MM.1S (cell line): ENCODE data around the gene LMBRD1.
A peak's percentile ranks its signal among the peaks of the same experiment; 100 is the strongest.

Source experiments
- DNase-seq: peaks from one replicate; pipeline ENCODE4 v3.0.0-alpha.2; 2015
- H2AFZ ChIP-seq: fragments of 300-600 bp; sonication (generic); 2 replicates; pipeline ENCODE4 v1.6.0; 2016; ENCODE audit warnings: antibody characterized with exemption, low read length
- H3F3A ChIP-seq: fragments of 300-600 bp; sonication (generic); 2 replicates; pipeline ENCODE4 v1.6.1; 2016; ENCODE audit warnings: mild to moderate bottlenecking, antibody characterized with exemption, low read length, moderate library complexity, mixed read lengths; ENCODE audit not compliant: insufficient read depth
- H3K27ac ChIP-seq: fragments of 300-600 bp; sonication (generic); 2 replicates; pipeline ENCODE4 v1.5.1; 2016; ENCODE audit warnings: mild to moderate bottlenecking, low read length
- H3K27me3 ChIP-seq: fragments of 300-600 bp; sonication (generic); replicated peaks from 2 replicates; pipeline ENCODE4 v1.6.0; 2016; ENCODE audit warnings: low read length; ENCODE audit not compliant: insufficient read depth
- H3K36me3 ChIP-seq: fragments of 300-600 bp; sonication (generic); replicated peaks from 2 replicates; pipeline ENCODE4 v1.6.1; 2016; ENCODE audit warnings: mild to moderate bottlenecking, low read length, mixed read lengths; ENCODE audit not compliant: insufficient read depth
- H3K4me1 ChIP-seq: fragments of 300-600 bp; sonication (generic); 2 replicates; pipeline ENCODE4 v1.6.1; 2016; ENCODE audit warnings: low read length, mixed read lengths
- H3K4me2 ChIP-seq: fragments of 300-600 bp; sonication (generic); 2 replicates; pipeline ENCODE4 v1.6.0; 2016; ENCODE audit warnings: low read depth, low read length
- H3K4me3 ChIP-seq: fragments of 300-600 bp; sonication (generic); 2 replicates; pipeline ENCODE4 v1.5.1; 2016; ENCODE audit warnings: low read length, mixed read lengths
- H3K79me2 ChIP-seq: fragments of 300-600 bp; sonication (generic); 2 replicates; pipeline ENCODE4 v1.6.1; 2016; ENCODE audit warnings: mixed run types, low read length, mixed read lengths
- H3K9ac ChIP-seq: fragments of 300-600 bp; sonication (generic); 2 replicates; pipeline ENCODE4 v1.6.1; 2016; ENCODE audit warnings: low read length, mixed read lengths
- H3K9me2 ChIP-seq: fragments of 300-600 bp; sonication (generic); replicated peaks from 2 replicates; pipeline ENCODE4 v1.6.1; 2016; ENCODE audit warnings: mild to moderate bottlenecking, low read length, mixed read lengths; ENCODE audit not compliant: insufficient read depth
- H3K9me3 ChIP-seq: fragments of 300-600 bp; sonication (generic); replicated peaks from 2 replicates; pipeline ENCODE4 v1.6.1; 2016; ENCODE audit warnings: mild to moderate bottlenecking, low read length, mixed read lengths; ENCODE audit not compliant: insufficient read depth
- H4K20me1 ChIP-seq: fragments of 300-600 bp; sonication (generic); 2 replicates; pipeline ENCODE4 v1.6.1; 2016; ENCODE audit warnings: mild to moderate bottlenecking, low read length, moderate library complexity, mixed read lengths; ENCODE audit not compliant: insufficient read depth
- CTCF ChIP-seq: fragments of 300-600 bp; sonication (generic); IDR thresholded peaks from 2 replicates; pipeline ENCODE4 v1.5.1; 2016; ENCODE audit warnings: antibody characterized with exemption, low read length, mixed read lengths
- EZH2 ChIP-seq: fragments of 300-600 bp; sonication (generic); optimal IDR thresholded peaks from 2 replicates; pipeline ENCODE3; 2017; ENCODE audit warnings: low read depth, mild to moderate bottlenecking, antibody characterized with exemption, low read length, mixed read lengths
- EZH2phosphoT487 ChIP-seq: fragments of 300-600 bp; sonication (generic); IDR thresholded peaks from 2 replicates; pipeline ENCODE4 v1.6.1; 2018; ENCODE audit warnings: antibody characterized with exemption, low read length

Gene LMBRD1

GRCh38 chr6:69841862-69842261 is 45.1 kb upstream of the LMBRD1 start:
- TF ChIP-seq EZH2 (no peak), CTCF (no peak), EZH2phosphoT487 (no peak)
- Histone ChIP-seq H3K27me3 (no peaks in the 10 kb centered on the region), H3K79me2 (no peaks in the 10 kb centered on the region), H2AFZ (no peak overlapping the region), H3K4me1 (no peaks in the 10 kb centered on the region), H3K9me2 (no peaks in the 10 kb centered on the region), H3K9me3 (no peaks in the 10 kb centered on the region), H3K36me3 (no peaks in the 10 kb centered on the region), H3K9ac (no peak overlapping the region), H3K27ac (no peak overlapping the region), H4K20me1 (no peaks in the 10 kb centered on the region), H3K4me3 (no peak overlapping the region), H3K4me2 (no peak overlapping the region), H3F3A (no peaks in the 10 kb centered on the region)
- DNase-seq = no peak

GRCh38 chr6:69835414-69836179 is 38.8 kb upstream of the LMBRD1 start:
- peak; percentile 75 for TF ChIP-seq CTCF
- TF ChIP-seq EZH2phosphoT487 = no peak
- H3K9me3 ChIP-seq = no peaks in the 10 kb centered on the region
- peak; percentile 53 for DNase-seq
- H3K9ac ChIP-seq = no peak overlapping the region
- H3K4me1 ChIP-seq = no peaks in the 10 kb centered on the region
- no peak overlapping the region for H3K27ac ChIP-seq
- no peaks in the 10 kb centered on the region for H4K20me1 ChIP-seq
- H3K4me3 ChIP-seq = no peak overlapping the region
- H3K36me3 ChIP-seq = no peaks in the 10 kb centered on the region
- no peaks in the 10 kb centered on the region for H3K9me2 ChIP-seq
- 0 out of 2 replicates have a peak overlapping the region, but pooled peaks have one; percentile 21 for H3K4me2 ChIP-seq
- H3K27me3 ChIP-seq = no peaks in the 10 kb centered on the region
- no peaks in the 10 kb centered on the region for H3K79me2 ChIP-seq
- no peaks in the 10 kb centered on the region for H3F3A ChIP-seq
- no peak overlapping the region for H2AFZ ChIP-seq

GRCh38 chr6:69832558-69832957 is 35.7 kb upstream of the LMBRD1 start:
- Histone ChIP-seq H3K27ac (no peak overlapping the region), H2AFZ (no peak overlapping the region), H3K9ac (no peak overlapping the region), H3K4me2 (no peak overlapping the region), H3K36me3 (no peaks in the 10 kb centered on the region), H3K9me3 (no peaks in the 10 kb centered on the region), H3K27me3 (no peaks in the 10 kb centered on the region), H4K20me1 (no peaks in the 10 kb centered on the region), H3K9me2 (no peaks in the 10 kb centered on the region), H3K4me3 (no peak overlapping the region), H3F3A (no peaks in the 10 kb centered on the region), H3K79me2 (no peaks in the 10 kb centered on the region), H3K4me1 (no peaks in the 10 kb centered on the region)
- DNase-seq = no peak
- no peak for TF ChIP-seq CTCF
- no peak for TF ChIP-seq EZH2phosphoT487
- no peak for TF ChIP-seq EZH2
